Measurements from ENCODE around the gene ZBTB20.
"Not testable (repeated sequence)": the region's sequence is repeated elsewhere in the genome, so short reads cannot be mapped to it uniquely, and the experiment has no call there.

The ZBTB20 gene

GRCh38 chr3:115134648-115135347 lies 12.3 kb downstream of the ZBTB20 start:
- TF ChIP-seq JUND (IDR thresholded peaks at IDR 0.05; ENCODE audit: low read depth), result no peak
- in situ Hi-C loops (cut with HindIII; ENCODE audit: low pct_unique_long_range_greater_than_20kb, low sequenced_read_pairs), result no loop called here
- no peak for DNase-seq (ENCODE audit: low read depth in 1 of 2, low spot score in 1 of 2)

GRCh38 chr3:115127208-115127607 lies 19.9 kb downstream of the ZBTB20 start:
- no peak for DNase-seq (ENCODE audit: low read depth in 1 of 2, low spot score in 1 of 2)
- in situ Hi-C loops (cut with HindIII; ENCODE audit: low pct_unique_long_range_greater_than_20kb, low sequenced_read_pairs), result no loop called here
- TF ChIP-seq JUND (IDR thresholded peaks at IDR 0.05; ENCODE audit: low read depth), result no peak

GRCh38 chr3:115120597-115120996 lies 26.5 kb downstream of the ZBTB20 start:
- no peak for TF ChIP-seq JUND (IDR thresholded peaks at IDR 0.05; ENCODE audit: low read depth)
- in situ Hi-C loops (cut with HindIII; ENCODE audit: low pct_unique_long_range_greater_than_20kb, low sequenced_read_pairs), result no loop called here
- no peak for DNase-seq (ENCODE audit: low read depth in 1 of 2, low spot score in 1 of 2)

GRCh38 chr3:115113367-115113766 lies 33.7 kb downstream of the ZBTB20 start:
- in situ Hi-C loops (cut with HindIII; ENCODE audit: low pct_unique_long_range_greater_than_20kb, low sequenced_read_pairs), result no loop called here
- no peak for DNase-seq (ENCODE audit: low read depth in 1 of 2, low spot score in 1 of 2)
- no peak for TF ChIP-seq JUND (IDR thresholded peaks at IDR 0.05; ENCODE audit: low read depth)

GRCh38 chr3:115111632-115112031 lies 35.5 kb downstream of the ZBTB20 start:
- in situ Hi-C loops (cut with HindIII; ENCODE audit: low pct_unique_long_range_greater_than_20kb, low sequenced_read_pairs), result no loop called here

GRCh38 chr3:115110830-115111229 lies 36.3 kb downstream of the ZBTB20 start:
- no peak for DNase-seq (ENCODE audit: low read depth in 1 of 2, low spot score in 1 of 2)
- in situ Hi-C loops (cut with HindIII; ENCODE audit: low pct_unique_long_range_greater_than_20kb, low sequenced_read_pairs), result no loop called here
- TF ChIP-seq JUND (IDR thresholded peaks at IDR 0.05; ENCODE audit: low read depth), result no peak

More at GRCh38 chr3:115111632-115112031, 35.5 kb downstream of the ZBTB20 start:
- no peak for DNase-seq (ENCODE audit: low read depth in 1 of 2, low spot score in 1 of 2)
- TF ChIP-seq JUND (IDR thresholded peaks at IDR 0.05; ENCODE audit: low read depth), result no peak

- in situ Hi-C loops (cut with HindIII; ENCODE audit: low pct_unique_long_range_greater_than_20kb, low sequenced_read_pairs); DNase-seq (ENCODE audit: low read depth in 1 of 2, low spot score in 1 of 2): not testable (repeated sequence)
These were observed 37.0 kb downstream of the ZBTB20 start for GRCh38 chr3:115110066-115110465.

- no peak for TF ChIP-seq JUND (IDR thresholded peaks at IDR 0.05; ENCODE audit: low read depth)
- in situ Hi-C loops (cut with HindIII; ENCODE audit: low pct_unique_long_range_greater_than_20kb, low sequenced_read_pairs), result no loop called here
These were observed 38.5 kb downstream of the ZBTB20 start for GRCh38 chr3:115108614-115109013.

GRCh38 chr3:115102046-115102445 lies 45.0 kb downstream of the ZBTB20 start:
- no peak for TF ChIP-seq JUND (IDR thresholded peaks at IDR 0.05; ENCODE audit: low read depth)
- no peak for DNase-seq (ENCODE audit: low read depth in 1 of 2, low spot score in 1 of 2)
- in situ Hi-C loops (cut with HindIII; ENCODE audit: low pct_unique_long_range_greater_than_20kb, low sequenced_read_pairs), result no loop called here

More at GRCh38 chr3:115108614-115109013, 38.5 kb downstream of the ZBTB20 start:
- DNase-seq (ENCODE audit: low read depth in 1 of 2, low spot score in 1 of 2), result no peak

- no peak for TF ChIP-seq JUND (IDR thresholded peaks at IDR 0.05; ENCODE audit: low read depth)
- in situ Hi-C loops (cut with HindIII; ENCODE audit: low pct_unique_long_range_greater_than_20kb, low sequenced_read_pairs), result no loop called here
- DNase-seq (ENCODE audit: low read depth in 1 of 2, low spot score in 1 of 2), result no peak
These were observed 46.3 kb downstream of the ZBTB20 start for GRCh38 chr3:115100806-115101205.

- no peak for TF ChIP-seq JUND (IDR thresholded peaks at IDR 0.05; ENCODE audit: low read depth)
- in situ Hi-C loops (cut with HindIII; ENCODE audit: low pct_unique_long_range_greater_than_20kb, low sequenced_read_pairs), result no loop called here
- peak in 1 of 2 experiments; percentile 64 for DNase-seq (ENCODE audit: low read depth in 1 of 2, low spot score in 1 of 2)
These were observed 47.0 kb downstream of the ZBTB20 start for GRCh38 chr3:115099986-115100571.

GRCh38 chr3:115099134-115099985 lies 47.7 kb downstream of the ZBTB20 start:
- in situ Hi-C loops (cut with HindIII; ENCODE audit: low pct_unique_long_range_greater_than_20kb, low sequenced_read_pairs), result no loop called here
- DNase-seq (ENCODE audit: low read depth in 1 of 2, low spot score in 1 of 2), result no peak
- no peak for TF ChIP-seq JUND (IDR thresholded peaks at IDR 0.05; ENCODE audit: low read depth)
